K562 (cell line): ENCODE measurements around the gene TAF8. TPM values are rescaled to one million over a fixed set of nuclear protein-coding genes. Genes with fewer than 3 reads are reported as not detected.

Experiments used
- ARNT ChIP-seq, 2 experiments: fragments of 450-650 bp; IDR thresholded peaks; 2 replicates each; pipeline ENCODE4 v1.6.1; 2016; ENCODE audit warnings: mild to moderate bottlenecking in 1 of 2
- DACH1 ChIP-seq: fragments of 450-650 bp; IDR thresholded peaks from 2 replicates; pipeline ENCODE4 v1.6.1; 2018; ENCODE audit not compliant: partially characterized antibody
- DMBX1 ChIP-seq: fragments of 250-450 bp; sonication (Bioruptor Pico); IDR thresholded peaks from 2 replicates; pipeline ENCODE4 v1.8.0; 2022; ENCODE audit warnings: inconsistent platforms, mild to moderate bottlenecking, moderate library complexity, borderline replicate concordance
- HDAC1 ChIP-seq, 2 experiments: fragments of 450-650 bp; IDR thresholded peaks; 2 replicates each; pipeline ENCODE4 v1.6.1; 2016 to 2017; ENCODE audit warnings: inconsistent platforms in 1 of 2, mild to moderate bottlenecking in 1 of 2, moderate library complexity in 1 of 2
- HMGXB4 ChIP-seq: sonication (generic); formaldehyde crosslinking; IDR thresholded peaks from 2 replicates; pipeline ENCODE4 v1.8.1; 2023; ENCODE audit warnings: mild to moderate bottlenecking, missing genetic modification reagents
- HOXB6 ChIP-seq: fragments of 250-450 bp; sonication (Bioruptor Pico); IDR thresholded peaks from 2 replicates; pipeline ENCODE4 v1.5.1; 2022; ENCODE audit warnings: mild to moderate bottlenecking, borderline replicate concordance
- NR2C1 ChIP-seq, 2 experiments: fragments of 450-650 bp; IDR thresholded peaks; 2 replicates each; pipeline ENCODE4 v1.6.1; 2017; ENCODE audit warnings: mild to moderate bottlenecking in 2 of 2, antibody characterized with exemption in 1 of 2, inconsistent platforms in 1 of 2, missing compliant biosample characterization in 1 of 2, missing genetic modification characterization in 1 of 2
- NR2F6 ChIP-seq: fragments of 450-650 bp; formaldehyde crosslinking; IDR thresholded peaks from 2 replicates; pipeline ENCODE4 v1.4.0; 2020; ENCODE audit warnings: mild to moderate bottlenecking
- NRF1 ChIP-seq, 2 experiments: fragments of 450-650 bp; IDR thresholded peaks in 1 of 2; conservative IDR thresholded peaks in 1 of 2; 2 replicates each; pipeline ENCODE4 v1.6.1; 2014; ENCODE audit warnings: mild to moderate bottlenecking in 2 of 2
- RBM14 ChIP-seq: fragments of 200-400 bp; formaldehyde crosslinking; IDR thresholded peaks from 2 replicates; pipeline ENCODE4 v1.6.1; 2018; ENCODE audit warnings: low read depth, mild to moderate bottlenecking, low read length, moderate library complexity, borderline replicate concordance; ENCODE audit not compliant: insufficient read depth
- RHOXF2B ChIP-seq: fragments of 250-450 bp; sonication (Bioruptor Pico); conservative IDR thresholded peaks from 2 replicates; pipeline ENCODE4 v1.5.1; 2021
- SP1 ChIP-seq: sonication (generic); formaldehyde crosslinking; IDR thresholded peaks from 2 replicates; pipeline ENCODE4 v1.8.1; 2022; ENCODE audit warnings: mild to moderate bottlenecking, missing genetic modification reagents
- TFAM ChIP-seq: fragments of 250-450 bp; sonication (Bioruptor Pico); conservative IDR thresholded peaks from 2 replicates; pipeline ENCODE4 v1.5.0; 2021; ENCODE audit warnings: mild to moderate bottlenecking, moderate library complexity
- ZNF146 ChIP-seq: IDR thresholded peaks from one replicate; pipeline ENCODE4 v1.6.1; 2018; ENCODE audit warnings: missing compliant biosample characterization; ENCODE audit not compliant: unreplicated experiment
- ZNF263 ChIP-seq: sonication (generic); formaldehyde crosslinking; IDR thresholded peaks from 2 replicates; pipeline ENCODE4 v1.8.0; 2022; ENCODE audit warnings: mild to moderate bottlenecking, missing genetic modification reagents, borderline replicate concordance
- polyA plus RNA-seq, 8 experiments: library from polyadenylated mRNA; depleted of rRNA in 4 of 8; stranded (reverse) in 5 of 8; unstranded in 3 of 8; fragments of >200 nt; fragmentation: Nextera tagmentation in 2 of 8; fragmentation: Illumina TruSeq in 1 of 8; extraction: Ambion mirVana in 2 of 8; extraction: Trizol in 1 of 8; gene quantifications; 2 replicates each; pipeline versions ENCODE4 v1.2.1 to v1.2.3, GENCODE V29; 2011 to 2014; ENCODE audit warnings: inconsistent platforms in 1 of 8, missing spikeins in 1 of 8
- total RNA-seq, 7 experiments: library from RNA; depleted of rRNA in 6 of 7; stranded (reverse); fragments of >200 nt in 6 of 7; fragmentation: Illumina TruSeq in 2 of 7; extraction: Trizol in 2 of 7; gene quantifications; 2 replicates each; pipeline versions ENCODE4 v1.2.1 to v1.2.3, GENCODE V29; 2011 to 2021; ENCODE audit warnings: low replicate concordance in 1 of 7
- TF ChIP-seq, protein P1 (sequence below): fragments of 250-450 bp; sonication (Bioruptor Pico); IDR thresholded peaks from 2 replicates; pipeline ENCODE4 v1.5.0; 2021
- TF ChIP-seq, protein P2 (sequence below), 2 experiments: fragments of 150-350 bp in 1 of 2; IDR thresholded peaks; 2 replicates each; pipeline ENCODE4 v1.6.1; 2012 to 2016; ENCODE audit warnings: low read depth in 2 of 2, low read length in 2 of 2, mild to moderate bottlenecking in 1 of 2, moderate library complexity in 1 of 2
- TF ChIP-seq, protein P3 (sequence below): sonication (generic); formaldehyde crosslinking; IDR thresholded peaks from 2 replicates; pipeline ENCODE4 v1.8.1; 2023; ENCODE audit warnings: mild to moderate bottlenecking, missing genetic modification reagents, moderate library complexity

Gene TAF8
- total and polyA plus RNA-seq, 9 of the 15 experiments (the other 6 are each of a cell fraction or from before 2014, with no cell fraction given): 29.4 to 84.0 (median 52.6) TPM

- TF ChIP-seq DMBX1 (CRISPR knock-in tag): peak; percentile 72
- TF ChIP-seq SP1: peak; percentile 13; the same call in 1 of the 2 replicates
- TF ChIP-seq, protein P1, sequence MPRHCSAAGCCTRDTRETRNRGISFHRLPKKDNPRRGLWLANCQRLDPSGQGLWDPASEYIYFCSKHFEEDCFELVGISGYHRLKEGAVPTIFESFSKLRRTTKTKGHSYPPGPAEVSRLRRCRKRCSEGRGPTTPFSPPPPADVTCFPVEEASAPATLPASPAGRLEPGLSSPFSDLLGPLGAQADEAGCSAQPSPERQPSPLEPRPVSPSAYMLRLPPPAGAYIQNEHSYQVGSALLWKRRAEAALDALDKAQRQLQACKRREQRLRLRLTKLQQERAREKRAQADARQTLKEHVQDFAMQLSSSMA (CRISPR knock-in tag): no peak
- TF ChIP-seq NR2F6: no peak
- TF ChIP-seq RHOXF2B: no peak
- no peak for TF ChIP-seq RBM14
- TF ChIP-seq, protein P2, sequence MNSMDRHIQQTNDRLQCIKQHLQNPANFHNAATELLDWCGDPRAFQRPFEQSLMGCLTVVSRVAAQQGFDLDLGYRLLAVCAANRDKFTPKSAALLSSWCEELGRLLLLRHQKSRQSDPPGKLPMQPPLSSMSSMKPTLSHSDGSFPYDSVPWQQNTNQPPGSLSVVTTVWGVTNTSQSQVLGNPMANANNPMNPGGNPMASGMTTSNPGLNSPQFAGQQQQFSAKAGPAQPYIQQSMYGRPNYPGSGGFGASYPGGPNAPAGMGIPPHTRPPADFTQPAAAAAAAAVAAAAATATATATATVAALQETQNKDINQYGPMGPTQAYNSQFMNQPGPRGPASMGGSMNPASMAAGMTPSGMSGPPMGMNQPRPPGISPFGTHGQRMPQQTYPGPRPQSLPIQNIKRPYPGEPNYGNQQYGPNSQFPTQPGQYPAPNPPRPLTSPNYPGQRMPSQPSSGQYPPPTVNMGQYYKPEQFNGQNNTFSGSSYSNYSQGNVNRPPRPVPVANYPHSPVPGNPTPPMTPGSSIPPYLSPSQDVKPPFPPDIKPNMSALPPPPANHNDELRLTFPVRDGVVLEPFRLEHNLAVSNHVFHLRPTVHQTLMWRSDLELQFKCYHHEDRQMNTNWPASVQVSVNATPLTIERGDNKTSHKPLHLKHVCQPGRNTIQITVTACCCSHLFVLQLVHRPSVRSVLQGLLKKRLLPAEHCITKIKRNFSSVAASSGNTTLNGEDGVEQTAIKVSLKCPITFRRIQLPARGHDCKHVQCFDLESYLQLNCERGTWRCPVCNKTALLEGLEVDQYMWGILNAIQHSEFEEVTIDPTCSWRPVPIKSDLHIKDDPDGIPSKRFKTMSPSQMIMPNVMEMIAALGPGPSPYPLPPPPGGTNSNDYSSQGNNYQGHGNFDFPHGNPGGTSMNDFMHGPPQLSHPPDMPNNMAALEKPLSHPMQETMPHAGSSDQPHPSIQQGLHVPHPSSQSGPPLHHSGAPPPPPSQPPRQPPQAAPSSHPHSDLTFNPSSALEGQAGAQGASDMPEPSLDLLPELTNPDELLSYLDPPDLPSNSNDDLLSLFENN (IDR thresholded peaks at IDR 0.05; ENCODE audit: low read depth in 2 of 2, low read length in 2 of 2): no peak
- 0 out of 2 replicates have a peak, but pooled peaks have one; percentile 18 for TF ChIP-seq HOXB6
- no peak for TF ChIP-seq NR2C1 (IDR thresholded peaks at IDR 0.05)
- TF ChIP-seq NR2C1 (tag; IDR thresholded peaks at IDR 0.05): peak; percentile 32; the same call in 1 of the 2 replicates
- peak in 1 of 2 experiments; percentile 38; a peak in 1 of 4 replicates for TF ChIP-seq HDAC1 (IDR thresholded peaks at IDR 0.05)
- TF ChIP-seq DACH1: peak; percentile 91
- no peak for TF ChIP-seq HMGXB4 (CRISPR knock-in tag)
- 0 out of 4 replicates have a peak, but pooled peaks of 1 of the 2 experiments have one; percentile 15 for TF ChIP-seq NRF1 (conservative IDR thresholded peaks at IDR 0.05 in 1 of 2, IDR thresholded peaks at IDR 0.05 in 1 of 2)
- TF ChIP-seq ARNT (IDR thresholded peaks at IDR 0.05): peak in 1 of 2 experiments; percentile 63; a peak in 2 of 4 replicates
- TF ChIP-seq ZNF263 (CRISPR knock-in tag): no peak
- TF ChIP-seq TFAM: no peak
- TF ChIP-seq, protein P3, sequence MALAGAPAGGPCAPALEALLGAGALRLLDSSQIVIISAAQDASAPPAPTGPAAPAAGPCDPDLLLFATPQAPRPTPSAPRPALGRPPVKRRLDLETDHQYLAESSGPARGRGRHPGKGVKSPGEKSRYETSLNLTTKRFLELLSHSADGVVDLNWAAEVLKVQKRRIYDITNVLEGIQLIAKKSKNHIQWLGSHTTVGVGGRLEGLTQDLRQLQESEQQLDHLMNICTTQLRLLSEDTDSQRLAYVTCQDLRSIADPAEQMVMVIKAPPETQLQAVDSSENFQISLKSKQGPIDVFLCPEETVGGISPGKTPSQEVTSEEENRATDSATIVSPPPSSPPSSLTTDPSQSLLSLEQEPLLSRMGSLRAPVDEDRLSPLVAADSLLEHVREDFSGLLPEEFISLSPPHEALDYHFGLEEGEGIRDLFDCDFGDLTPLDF (CRISPR knock-in tag): no peak
- no peak for TF ChIP-seq ZNF146
These were observed 19.5 kb upstream of the TAF8 start (continued) for GRCh38 chr6:42030585-42031506.
